Endothelial cell of umbilical vein (primary cell): ENCODE measurements around the gene MEAK7. TPM values are rescaled to one million over a fixed set of nuclear protein-coding genes. Genes with fewer than 3 reads are reported as not detected.

Experiments used
- BruUV-seq: library from RNA; stranded (reverse); fragments of 400-500 nt; replicated peaks from 2 replicates; lab custom pipeline; 2021; lab: Mats Ljungman, UMichigan
- CTCF ChIA-PET: fragments of 300-600, 350-600 bp; sonication (Branson Sonifier 250); formaldehyde crosslinking; loops from one replicate; lab custom pipeline; 2021; ENCODE audit warnings: antibody characterized with exemption, inconsistent platforms; lab: Charles Lee
- POLR2A ChIA-PET: fragments of 300-600, 350-600 bp; sonication (Branson Sonifier 250); formaldehyde crosslinking; loops from one replicate; lab custom pipeline; 2021; ENCODE audit warnings: antibody characterized with exemption, inconsistent platforms; lab: Charles Lee
- DNase-seq: peaks from one replicate; pipeline ENCODE4 v3.0.0-alpha.2; 2011; ENCODE audit warnings: low read depth, low spot score
- FAIRE-seq: peaks from 2 replicates; lab custom pipeline; 2011; peaks lifted over from hg19 to GRCh38; lab: Jason Lieb, UNC
- H2AFZ ChIP-seq: 2 replicates; pipeline ENCODE4 v1.6.0; 2012; ENCODE audit warnings: low read depth, low read length, control low read depth, inconsistent platforms
- H3K27ac ChIP-seq: 2 replicates; pipeline ENCODE4 v1.5.1; 2011; ENCODE audit warnings: low read depth, mild to moderate bottlenecking, control low read depth, low read length, moderate library complexity; ENCODE audit not compliant: insufficient read depth
- H3K27me3 ChIP-seq, 2 experiments: 2 replicates each; pipeline versions ENCODE4 v1.6.0 to v1.6.1; 2011; ENCODE audit warnings: low read length in 2 of 2, mixed read lengths in 1 of 2; ENCODE audit not compliant: control insufficient read depth in 2 of 2, insufficient read depth in 2 of 2
- H3K36me3 ChIP-seq, 2 experiments: 2 replicates in 1 of 2; 3 replicates in 1 of 2; pipeline ENCODE4 v1.5.1; 2011; ENCODE audit warnings: low read length in 2 of 2, mild to moderate bottlenecking in 1 of 2, moderate library complexity in 1 of 2; ENCODE audit not compliant: control insufficient read depth in 2 of 2, insufficient read depth in 2 of 2; ENCODE audit errors: extremely low read depth in 1 of 2
- H3K4me1 ChIP-seq: 3 replicates; pipeline ENCODE4 v1.5.1; 2011; ENCODE audit warnings: mild to moderate bottlenecking, low read length; ENCODE audit not compliant: control insufficient read depth, insufficient read depth; ENCODE audit errors: extremely low read depth
- H3K4me2 ChIP-seq: 2 replicates; pipeline ENCODE4 v1.6.1; 2011; ENCODE audit warnings: low read length, control low read depth, mixed read lengths; ENCODE audit not compliant: insufficient read depth
- H3K4me3 ChIP-seq, 3 experiments: fragments of 200-600 bp in 1 of 3; sonication (generic), shearing (Covaris generic) in 1 of 3; replicated peaks in 1 of 3; 2 replicates each; pipeline ENCODE4 v1.5.1; 2011 to 2016; ENCODE audit warnings: control low read depth in 3 of 3, low read length in 3 of 3, mild to moderate bottlenecking in 2 of 3, inconsistent platforms in 1 of 3, low read depth in 1 of 3, moderate library complexity in 1 of 3; ENCODE audit not compliant: insufficient read depth in 1 of 3
- H3K79me2 ChIP-seq: 2 replicates; pipeline ENCODE4 v1.6.0; 2012; ENCODE audit warnings: low read length, inconsistent platforms; ENCODE audit not compliant: control insufficient read depth, insufficient read depth
- H3K9ac ChIP-seq: replicated peaks from 2 replicates; pipeline ENCODE3; 2011; ENCODE audit warnings: low read length, control low read depth; ENCODE audit not compliant: insufficient read depth; ENCODE audit errors: extremely low read depth
- H3K9me1 ChIP-seq: replicated peaks from 3 replicates; pipeline ENCODE4 v1.6.0; 2011; ENCODE audit warnings: mild to moderate bottlenecking, low read length; ENCODE audit not compliant: control insufficient read depth, insufficient read depth; ENCODE audit errors: extremely low read depth
- H3K9me3 ChIP-seq: replicated peaks from 2 replicates; pipeline ENCODE4 v1.5.1; 2012; ENCODE audit warnings: low read length, inconsistent platforms; ENCODE audit not compliant: control insufficient read depth, insufficient read depth
- H4K20me1 ChIP-seq: replicated peaks from 2 replicates; pipeline ENCODE3; 2011; ENCODE audit warnings: mild to moderate bottlenecking, low read length; ENCODE audit not compliant: control insufficient read depth, insufficient read depth; ENCODE audit errors: extremely low read depth
- CTCF ChIP-seq, 2 donors: IDR thresholded peaks; 1 replicate in 1 of 2; 2 replicates in 1 of 2; pipeline ENCODE4 v1.5.1; 2011; ENCODE audit warnings: low read length in 2 of 2, mild to moderate bottlenecking in 2 of 2, moderate library complexity in 2 of 2, control low read depth in 1 of 2, inconsistent platforms in 1 of 2, low read depth in 1 of 2; ENCODE audit not compliant: insufficient read depth in 1 of 2; ENCODE audit errors: extremely low read depth in 1 of 2
- EZH2 ChIP-seq: IDR thresholded peaks from 2 replicates; pipeline ENCODE4 v1.6.1; 2012; ENCODE audit warnings: borderline replicate concordance, low read depth, mild to moderate bottlenecking, moderate library complexity, low read length, inconsistent platforms; ENCODE audit not compliant: severe bottlenecking
- FOS ChIP-seq: IDR thresholded peaks from 2 replicates; pipeline ENCODE4 v1.6.1; 2011; ENCODE audit warnings: mild to moderate bottlenecking, low read length, moderate library complexity, borderline replicate concordance; ENCODE audit not compliant: insufficient read depth
- GATA2 ChIP-seq: IDR thresholded peaks from 2 replicates; pipeline ENCODE4 v1.7.0; 2011; ENCODE audit warnings: low read depth, mild to moderate bottlenecking, moderate library complexity, mixed read lengths, low read length; ENCODE audit not compliant: insufficient read length, insufficient read depth
- JUN ChIP-seq: IDR thresholded peaks from 2 replicates; pipeline ENCODE4 v1.6.1; 2011; ENCODE audit warnings: borderline replicate concordance, low read depth; ENCODE audit not compliant: insufficient read length, insufficient read depth
- POLR2A ChIP-seq: IDR thresholded peaks from 2 replicates; pipeline ENCODE4 v1.6.1; 2012; ENCODE audit warnings: low read depth, mild to moderate bottlenecking, control low read depth, low read length
- dilution Hi-C: fragments of 300-500 bp; cut with MboI; formaldehyde crosslinking; loops from one replicate; pipeline ENCODE4 v1.15.0; 2019; ENCODE audit warnings: low sequenced_read_pairs; ENCODE audit not compliant: extremely low pct_ligation_motif_present
- intact Hi-C: fragments of 100-400 bp; cut with micrococcal nuclease; formaldehyde crosslinking; loops from one replicate; pipeline ENCODE4 v1.10.0; 2022
- polyA plus RNA-seq, 4 experiments: library from polyadenylated mRNA; depleted of rRNA in 3 of 4; stranded (reverse) in 3 of 4; unstranded in 1 of 4; fragments of >200 nt; gene quantifications; 2 replicates each; pipeline versions ENCODE4 v1.2.1 to v1.2.3, GENCODE V29; 2011 to 2012; ENCODE audit warnings: missing spikeins in 1 of 4
- total RNA-seq: library from RNA; stranded (reverse); gene quantifications from 2 replicates; pipeline ENCODE4 v1.2.3, GENCODE V29; 2021

MEAK7 gene
- total and polyA plus RNA-seq, 2 donors (not counting 3 experiments of a cell fraction or from before 2014, with no cell fraction given): 16.2 to 22.7 TPM

- POLR2A ChIA-PET: no interaction called here
Measured at GRCh38 chr16:84521497-84521770, 17.0 kb upstream of the MEAK7 start.

More at GRCh38 chr16:84521497-84521770, 17.0 kb upstream of the MEAK7 start:
- Histone ChIP-seq H3K4me2 (no peak overlapping the region), H3K79me2 (no peaks in the 10 kb centered on the region), H3K9me3 (no peaks in the 10 kb centered on the region), H3K9me1 (no peaks in the 10 kb centered on the region), H3K4me1 (peaks cover 2% of the 10 kb centered on the region), H4K20me1 (no peaks in the 10 kb centered on the region), H3K9ac (no peak overlapping the region), H3K27me3 (no peaks in the 10 kb centered on the region), H3K36me3 (no peaks in the 10 kb centered on the region), H3K27ac (no peak overlapping the region), H2AFZ (no peak overlapping the region), H3K4me3 (no peak overlapping the region)
- CTCF ChIA-PET: interaction anchor here (1.7 to 14.0 kb wide), 3 partner anchors 10 to 79 kb away, joined by 5 to 73 read pairs (median 14); partner anchors contain the start of gene MEAK7
- FAIRE-seq: no peak
- TF ChIP-seq JUN: no peak
- no peak for TF ChIP-seq POLR2A
- no peak for TF ChIP-seq FOS
- TF ChIP-seq CTCF (IDR thresholded peaks at IDR 0.05; ENCODE audit: extremely low read depth in 1 of 2, insufficient read depth in 1 of 2, low read depth in 1 of 2, low read length in 2 of 2): no peak
- no peak for TF ChIP-seq GATA2
- TF ChIP-seq EZH2: no peak
- intact Hi-C loops: no loop called here
- BruUV-seq: no TSS peak
- dilution Hi-C loops: loop anchor here (25.0 kb wide), 1 partner anchor 91 kb away; the partner anchor contains the start of gene COTL1
- DNase-seq: no peak
